Cardiac septum (tissue), 1 donor: ENCODE data around the gene GIMAP8. TPM values are rescaled to one million over a fixed set of nuclear protein-coding genes. Genes with fewer than 3 reads are reported as not detected.

ENCODE experiments used
- total RNA-seq: library from RNA; stranded (reverse); fragmentation: NEBNext Ultra II Directional; extraction: Animal tissue kit (Norgen Biotek cat#: 25700); gene quantifications from one replicate; pipeline ENCODE4 v1.2.1, GENCODE V29; 2021
- donor health status: DM: no; HTN: no; CAD: no.

Gene GIMAP8
- total RNA-seq, 1 donor from 2014 or later: 16.3 TPM

Other genes starting within 250 kb of the GIMAP8 start
- gene LRRC61, start 127.3 kb upstream of the GIMAP8 start, total RNA-seq: 4.4 TPM
- gene ACTR3C, start 127.1 kb upstream of the GIMAP8 start, total RNA-seq: 4.6 TPM
- gene RARRES2, start 109.0 kb upstream of the GIMAP8 start, total RNA-seq: 10.6 TPM
- gene REPIN1, start 81.8 kb upstream of the GIMAP8 start, total RNA-seq: 85.5 TPM
- 3.4 TPM for gene ZNF775, start 71.3 kb upstream of the GIMAP8 start, total RNA-seq
- gene GIMAP7, start 64.2 kb downstream of the GIMAP8 start, total RNA-seq: 13.0 TPM
- 18.2 TPM for gene GIMAP4, start 116.8 kb downstream of the GIMAP8 start, total RNA-seq
- 16.6 TPM for gene GIMAP6, start 181.8 kb downstream of the GIMAP8 start, total RNA-seq
- gene GIMAP2, start 235.1 kb downstream of the GIMAP8 start, total RNA-seq: 3.1 TPM